HG03457 (cell line): ENCODE results near the gene KIF9.
"Not testable (repeated sequence)": the region's sequence is repeated elsewhere in the genome, so short reads cannot be mapped to it uniquely, and the experiment has no call there.

Experiments
- ATAC-seq: cut with Tn5 transposase; IDR thresholded peaks from one replicate; pipeline ENCODE4 v1.9.1; 2021; ENCODE audit warnings: moderate number of reproducible peaks; ENCODE audit not compliant: unreplicated experiment

The KIF9 gene

DNA sequence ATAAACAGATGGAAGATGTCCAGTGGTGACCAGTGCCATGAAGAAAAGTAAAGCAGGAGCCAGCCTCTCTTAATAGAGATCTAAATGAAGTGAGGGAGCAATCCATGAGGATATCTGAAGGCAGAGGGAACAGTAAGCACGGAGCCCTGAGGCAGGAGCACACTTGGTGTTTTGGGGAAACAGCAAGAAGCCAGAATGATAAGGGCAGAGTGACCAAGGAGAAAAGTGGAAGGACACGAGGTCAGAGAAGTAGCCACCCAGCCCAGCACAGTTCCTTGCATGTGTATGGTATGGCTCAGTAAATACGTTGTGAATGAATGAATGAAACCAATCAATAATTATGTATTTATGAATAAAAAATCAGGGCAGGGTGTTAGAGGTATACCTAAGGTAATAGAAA lies 11.8 kb upstream of the KIF9 start:
- no peak for ATAC-seq

DNA sequence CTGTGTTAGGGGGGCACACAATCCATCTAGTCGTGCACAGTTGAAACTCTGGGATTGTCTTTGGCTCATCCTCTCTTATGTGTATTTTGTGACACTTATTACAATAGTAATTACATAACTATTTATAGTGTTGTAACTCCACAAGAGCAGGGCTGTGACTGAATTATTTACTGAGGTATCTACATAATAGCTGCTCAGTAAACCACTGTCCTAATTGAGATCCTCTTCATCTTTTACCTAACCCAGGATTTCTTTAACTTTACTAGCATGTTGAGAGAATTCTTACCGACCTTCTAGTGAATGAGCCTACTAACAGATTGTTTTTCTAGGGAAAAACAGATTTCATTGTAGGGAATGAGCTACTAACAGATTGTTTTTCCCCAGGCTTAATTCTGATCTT lies 11.2 kb upstream of the KIF9 start:
- no peak for ATAC-seq

DNA sequence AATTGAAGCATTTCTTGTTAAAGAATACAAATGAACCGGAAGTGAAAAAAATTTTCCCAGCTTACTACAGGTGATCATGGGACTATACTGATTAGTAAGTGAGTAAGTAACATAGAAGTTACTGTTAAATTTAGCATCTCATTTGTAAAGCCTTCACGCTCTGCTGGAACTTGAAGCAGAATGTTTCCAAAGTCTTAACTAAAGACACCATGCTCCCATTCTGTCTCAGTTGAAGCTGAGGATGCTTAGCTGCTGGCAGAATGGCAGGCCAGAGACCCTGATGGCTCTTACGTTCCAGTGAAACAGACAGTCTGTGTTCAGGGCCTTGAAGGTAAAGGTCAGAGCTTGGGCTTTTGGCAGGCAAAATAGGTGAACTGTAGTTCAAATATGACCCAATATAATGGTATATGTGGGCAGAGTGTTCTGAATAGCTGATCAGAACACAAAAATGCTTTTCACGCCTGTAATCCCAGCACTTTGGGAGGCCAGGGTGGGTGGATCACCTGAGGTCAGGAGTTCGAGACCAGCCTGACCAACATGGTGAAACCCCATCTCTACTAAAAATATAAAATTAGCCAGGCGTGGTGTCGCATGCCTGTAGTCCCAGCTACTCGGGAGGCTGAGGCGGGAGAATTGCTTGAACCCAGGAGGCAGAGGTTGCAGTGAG lies 9.3 kb upstream of the KIF9 start:
- ATAC-seq = not testable (repeated sequence)

DNA sequence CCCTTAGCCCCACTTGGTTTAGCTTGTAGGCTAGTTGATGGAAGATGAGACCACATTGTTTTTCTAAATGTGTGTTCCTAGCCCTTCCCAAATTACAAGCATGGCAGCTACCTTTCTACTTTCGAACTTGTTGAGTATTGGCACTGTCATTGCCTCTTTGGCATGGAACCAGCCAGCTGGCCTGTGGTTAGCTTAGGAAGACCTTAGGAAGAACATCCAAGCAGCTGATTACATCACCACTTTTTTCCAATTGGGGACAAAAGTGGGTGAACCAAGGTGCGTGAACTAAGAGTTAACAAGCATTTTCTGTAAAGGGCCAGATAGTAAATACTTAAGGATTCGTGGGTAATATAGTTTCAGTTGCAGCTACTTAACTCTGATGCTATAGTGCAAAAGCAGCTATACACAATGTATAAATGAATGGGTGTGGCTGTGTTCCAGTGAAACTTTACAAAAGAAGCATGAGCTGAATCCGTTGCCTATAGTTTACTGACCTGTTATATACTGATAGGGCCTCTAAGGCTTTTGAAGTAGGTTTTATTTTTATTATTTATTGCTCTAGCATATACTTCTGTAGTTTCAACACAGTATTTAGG lies 8.7 kb upstream of the KIF9 start:
- ATAC-seq = no peak

DNA sequence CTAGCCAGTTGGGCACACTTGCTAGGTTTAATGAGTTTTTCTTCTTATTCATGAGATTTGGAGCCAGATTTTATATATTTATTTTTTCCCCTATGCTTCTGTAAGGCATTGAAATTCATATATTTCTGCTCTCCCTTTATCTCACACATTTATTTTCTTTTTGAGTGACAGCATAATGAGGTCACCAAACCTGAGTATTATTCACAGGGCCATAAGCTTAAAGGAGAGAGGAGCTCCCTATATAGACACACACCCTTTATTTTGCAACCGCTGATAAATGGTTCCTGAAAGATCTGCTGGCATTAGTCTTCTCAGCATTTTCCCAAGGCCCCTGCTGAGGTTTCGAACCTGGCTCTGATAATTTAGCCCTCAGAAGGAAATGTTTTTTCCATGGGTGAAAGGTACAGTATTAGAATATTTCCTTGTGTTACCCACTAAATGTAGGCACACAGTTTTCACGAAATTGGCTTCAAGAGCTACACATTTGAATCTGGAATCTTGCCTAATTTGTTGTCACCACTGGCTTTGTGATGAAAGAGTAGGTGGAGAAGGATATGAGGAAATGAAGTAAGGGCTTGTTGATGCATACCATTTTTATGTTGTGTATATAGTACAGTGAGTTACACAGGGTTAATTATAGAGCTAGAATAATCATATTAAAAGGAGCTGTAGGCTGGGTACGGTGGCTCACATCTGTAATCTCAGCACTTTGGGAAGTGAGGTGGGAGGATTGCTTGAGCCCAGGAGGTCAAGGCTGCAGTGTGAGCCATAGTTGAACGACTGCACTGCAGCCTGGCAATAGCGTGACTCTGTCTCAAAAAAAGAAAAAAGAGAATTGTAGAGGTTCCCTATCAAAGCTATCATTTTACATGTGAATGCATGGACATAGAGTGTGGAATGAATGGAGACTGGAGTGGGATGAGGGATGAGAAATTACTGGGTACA lies 6.6 kb upstream of the KIF9 start:
- ATAC-seq = no peak

DNA sequence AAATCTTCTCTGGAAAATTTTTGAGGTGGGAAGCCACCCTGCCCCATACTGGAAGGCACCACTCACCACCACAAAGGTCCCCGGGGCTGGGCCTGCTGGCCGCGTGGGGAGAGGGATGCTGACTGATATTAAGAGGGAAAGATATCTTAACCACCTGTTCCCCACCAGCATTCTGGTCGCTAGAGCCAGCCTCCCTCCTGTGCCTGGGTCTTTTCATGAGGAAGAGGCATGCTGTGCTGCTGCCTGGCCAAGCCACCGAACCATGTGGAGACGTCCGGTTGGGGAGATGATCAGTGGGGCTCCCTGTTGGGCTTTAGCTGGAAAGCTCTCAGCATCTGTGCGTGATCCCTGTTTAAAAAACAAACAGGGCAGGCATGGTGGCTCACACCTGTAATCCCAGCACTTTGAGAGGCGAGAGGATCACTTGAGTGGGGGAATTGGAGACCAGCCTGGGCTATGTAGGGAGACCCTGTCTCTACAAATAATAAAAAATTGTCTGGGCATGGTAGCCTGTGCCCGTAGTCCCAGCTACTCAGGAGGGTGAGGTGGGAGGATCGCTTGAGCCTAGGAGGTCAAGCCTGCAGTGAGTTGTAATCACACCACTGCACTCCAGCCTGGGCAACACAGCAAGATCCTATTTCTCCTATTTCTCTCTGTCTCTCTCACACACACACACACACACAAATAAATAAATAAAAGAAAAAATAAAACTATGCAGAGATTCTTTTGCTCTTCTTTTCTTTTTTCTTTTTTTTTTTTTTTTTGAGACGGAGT lies 1.2 kb upstream of the KIF9 start:
- ATAC-seq = no peak

DNA sequence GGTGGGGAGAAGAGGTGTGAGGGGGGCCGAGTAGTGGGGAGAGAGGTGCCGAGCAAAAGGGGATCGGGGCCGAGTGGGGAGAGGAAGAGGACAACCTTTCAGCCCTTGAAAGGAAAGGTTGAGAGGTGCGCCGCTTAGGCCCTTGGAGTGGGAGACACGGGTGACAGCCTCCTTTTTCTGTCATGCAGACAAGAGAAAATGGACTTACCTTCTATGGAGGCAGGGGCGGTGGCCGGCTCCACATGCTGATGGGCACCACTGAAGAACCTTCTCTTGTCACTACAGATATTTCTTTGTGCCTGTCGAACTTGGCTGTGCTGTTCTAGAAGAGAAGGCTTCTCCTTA lies 566 bp upstream of the KIF9 start:
- ATAC-seq = no peak

DNA sequence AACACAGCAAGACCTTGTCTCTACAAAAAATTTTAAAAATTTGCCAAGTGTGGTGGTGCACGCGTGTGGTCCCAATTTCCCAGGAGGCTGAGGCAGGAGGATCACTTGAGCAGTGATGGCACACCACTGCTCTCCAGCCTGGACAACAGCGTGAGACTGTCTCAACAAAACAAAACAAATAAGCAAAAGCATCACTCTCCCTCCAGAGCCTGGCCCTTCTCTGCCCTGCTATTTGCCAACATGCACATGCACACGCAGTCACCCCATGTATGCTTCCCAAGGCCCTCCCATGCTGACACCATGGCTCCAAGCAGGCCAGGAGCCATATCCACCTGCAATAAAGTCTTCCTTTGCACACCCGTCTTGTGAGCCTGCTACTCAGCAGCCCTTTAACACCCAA lies 2.1 kb downstream of the KIF9 start:
- no peak for ATAC-seq

DNA sequence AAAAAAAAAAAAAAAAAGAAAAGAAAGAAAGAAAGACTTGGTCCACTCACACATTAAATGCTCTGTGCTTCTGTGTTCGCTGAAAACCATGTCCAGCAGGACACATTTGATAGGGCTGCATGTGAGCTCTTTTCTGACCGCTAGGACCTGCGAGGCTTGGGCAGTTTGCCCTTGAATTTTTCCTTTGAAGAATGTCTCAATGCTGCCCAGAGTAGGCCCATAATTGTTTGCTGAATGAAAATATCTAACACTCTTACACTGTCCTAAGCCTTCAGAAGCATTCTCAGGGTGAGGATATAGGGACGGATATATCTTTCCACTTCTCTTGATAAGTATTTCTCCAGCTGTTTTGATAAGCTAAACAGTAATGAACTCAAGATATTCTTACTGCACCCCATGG lies 6.0 kb downstream of the KIF9 start:
- no peak for ATAC-seq

DNA sequence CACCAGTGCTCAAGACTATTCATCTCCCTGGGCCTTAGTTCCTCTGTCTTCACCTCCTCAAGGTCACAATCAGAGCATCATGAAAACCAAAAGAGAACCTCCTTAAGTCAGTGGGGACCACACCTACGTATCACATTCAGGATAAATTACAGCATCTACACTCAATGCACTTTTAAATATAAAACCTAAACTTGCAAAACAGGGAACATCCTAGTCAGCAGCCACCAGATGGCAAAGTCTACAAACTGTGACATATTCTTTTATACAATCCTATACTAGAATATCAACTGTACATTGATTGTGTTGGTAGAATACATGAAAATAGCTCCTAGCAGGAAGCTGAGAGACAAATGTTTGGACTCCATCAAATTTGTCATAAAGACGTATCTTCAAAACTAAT lies 7.9 kb downstream of the KIF9 start:
- ATAC-seq = no peak

DNA sequence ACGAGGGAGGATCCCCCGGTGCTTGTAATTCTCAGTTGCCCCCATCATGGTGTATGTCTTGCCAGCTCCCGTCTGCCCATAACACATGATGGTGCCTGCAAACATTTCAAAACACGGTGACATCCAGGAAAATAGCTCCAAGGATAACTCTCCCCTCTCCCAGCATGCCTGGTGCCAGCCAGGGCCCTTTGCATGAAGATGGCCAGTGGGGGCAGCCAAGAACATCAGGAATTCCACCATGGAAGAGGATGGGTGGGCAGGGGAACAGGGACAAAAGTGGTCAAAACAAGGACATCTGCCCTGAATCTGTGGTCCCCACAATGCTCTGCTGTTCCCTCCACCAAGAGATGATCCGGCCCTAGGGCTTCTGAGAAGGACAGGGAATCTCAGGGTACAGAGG lies 9.0 kb downstream of the KIF9 start:
- ATAC-seq = no peak

DNA sequence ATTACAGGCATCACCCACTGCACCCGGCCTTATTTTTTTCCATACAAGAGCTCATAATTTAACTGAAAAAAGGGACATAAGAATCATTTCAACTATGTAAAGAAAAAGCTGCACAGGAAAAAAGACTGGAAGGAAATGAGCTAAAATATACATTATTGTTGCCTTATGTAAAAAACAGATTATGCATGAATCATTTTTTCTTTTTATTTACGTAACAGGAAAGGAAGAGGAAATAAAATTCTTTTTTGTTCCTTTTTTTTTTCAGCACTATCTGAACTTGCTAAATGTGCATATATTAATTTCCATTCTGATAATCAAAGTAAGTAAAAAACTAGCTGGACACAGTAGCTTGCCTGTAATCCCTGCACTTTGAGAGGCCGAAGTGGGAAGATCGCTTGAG lies 12.1 kb downstream of the KIF9 start:
- ATAC-seq = no peak

DNA sequence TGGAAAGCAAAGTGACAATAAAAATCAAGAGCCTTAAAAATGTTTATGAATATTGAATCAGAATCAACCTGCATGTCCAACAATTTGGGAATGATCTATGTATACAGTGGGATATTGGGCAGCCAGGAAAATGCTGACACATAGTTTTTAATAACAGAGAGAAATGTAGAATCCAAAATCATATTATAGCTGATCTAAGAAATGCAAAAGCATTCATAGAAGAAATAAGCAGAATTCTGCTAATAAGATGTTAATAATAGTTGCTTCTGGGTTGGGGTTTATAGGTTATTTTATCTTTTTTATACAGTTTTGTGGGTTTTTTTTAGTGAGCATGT lies 15.1 kb downstream of the KIF9 start:
- no peak for ATAC-seq

DNA sequence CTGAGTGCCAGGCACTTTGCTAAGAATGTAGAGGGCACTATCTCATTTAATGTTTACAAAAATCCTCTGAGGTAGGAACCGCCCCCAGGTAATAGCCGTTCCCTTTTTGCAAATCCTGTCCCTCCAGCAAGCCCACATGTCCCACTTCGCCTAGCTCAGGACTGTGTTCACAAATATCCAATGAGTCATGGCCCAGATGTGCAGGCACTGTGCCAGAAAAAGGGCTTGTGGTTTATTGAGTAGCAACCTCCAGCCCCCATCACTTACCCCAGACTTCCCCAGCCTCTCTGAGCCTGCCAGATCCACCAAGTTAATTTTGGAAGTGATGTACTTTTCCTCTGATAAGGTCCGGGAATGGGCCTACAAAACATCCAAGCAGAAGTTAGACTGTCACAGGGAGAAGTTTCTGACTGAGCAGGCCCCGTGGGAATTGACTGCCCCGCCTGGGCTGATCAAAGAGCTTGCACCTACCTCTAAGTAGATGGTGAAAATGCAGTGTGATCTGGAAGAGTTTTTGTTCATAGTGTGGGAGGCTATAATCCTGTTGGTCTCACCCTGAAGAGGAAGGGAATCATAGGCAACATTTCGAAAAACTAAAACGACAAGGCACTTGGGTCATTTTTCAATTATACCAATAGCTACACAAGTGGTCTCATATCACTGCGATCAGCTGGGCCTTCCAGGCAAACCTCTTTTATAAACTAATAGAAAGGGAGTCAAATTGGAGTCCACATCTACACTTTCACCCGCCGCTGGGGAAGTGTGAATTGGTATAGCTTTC lies 15.7 kb downstream of the KIF9 start:
- ATAC-seq = no peak

DNA sequence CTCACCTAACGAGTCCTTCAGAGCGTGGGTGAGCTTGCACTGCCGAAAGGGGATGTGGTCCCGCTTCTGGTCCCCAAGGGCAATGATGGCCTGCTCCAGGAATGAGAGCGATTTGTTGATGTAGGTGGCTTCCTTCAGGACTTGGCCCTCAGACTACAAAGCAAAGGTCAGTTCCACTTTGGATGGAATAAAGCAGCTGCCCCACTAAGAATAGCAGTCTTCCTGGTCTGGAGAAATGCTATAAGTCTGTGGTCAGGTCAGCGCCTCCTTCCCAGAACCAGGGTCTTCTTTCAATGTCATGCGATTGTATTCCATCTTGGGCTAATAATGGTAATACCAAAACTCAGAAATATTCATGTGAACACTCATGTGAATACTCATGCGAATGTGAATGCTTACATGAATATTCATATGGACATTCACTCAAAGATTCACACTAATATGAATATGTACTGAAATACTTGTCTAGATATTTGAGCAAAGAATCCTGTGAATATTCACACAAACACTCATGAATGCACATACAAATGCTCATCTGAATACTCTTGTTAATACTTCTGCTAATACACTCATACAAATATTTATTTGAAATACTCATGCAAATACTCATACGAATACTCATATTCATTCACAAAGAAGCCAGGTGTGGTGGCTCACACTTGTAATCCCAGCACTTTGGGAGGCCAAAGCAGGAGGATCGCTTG lies 16.7 kb downstream of the KIF9 start:
- no peak for ATAC-seq

DNA sequence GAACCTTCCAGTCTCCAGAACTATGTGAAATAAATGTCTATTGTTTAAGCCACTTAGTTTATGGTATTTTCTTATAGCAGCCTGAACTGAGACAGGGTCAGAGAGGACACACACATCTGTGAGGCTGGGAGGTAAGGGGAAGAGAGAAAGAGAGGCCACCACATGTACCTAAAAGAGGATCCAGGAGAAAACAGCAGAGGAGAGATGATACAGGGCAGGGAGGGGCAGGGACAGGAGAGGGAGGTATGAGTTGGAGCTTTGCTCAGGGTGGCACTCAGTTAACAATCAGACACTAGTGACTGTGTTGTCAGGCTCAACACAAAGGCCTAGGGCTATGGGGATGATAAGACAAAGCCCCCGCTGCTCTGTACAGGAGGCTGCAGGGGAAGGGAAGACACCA lies 17.6 kb downstream of the KIF9 start:
- ATAC-seq = no peak

DNA sequence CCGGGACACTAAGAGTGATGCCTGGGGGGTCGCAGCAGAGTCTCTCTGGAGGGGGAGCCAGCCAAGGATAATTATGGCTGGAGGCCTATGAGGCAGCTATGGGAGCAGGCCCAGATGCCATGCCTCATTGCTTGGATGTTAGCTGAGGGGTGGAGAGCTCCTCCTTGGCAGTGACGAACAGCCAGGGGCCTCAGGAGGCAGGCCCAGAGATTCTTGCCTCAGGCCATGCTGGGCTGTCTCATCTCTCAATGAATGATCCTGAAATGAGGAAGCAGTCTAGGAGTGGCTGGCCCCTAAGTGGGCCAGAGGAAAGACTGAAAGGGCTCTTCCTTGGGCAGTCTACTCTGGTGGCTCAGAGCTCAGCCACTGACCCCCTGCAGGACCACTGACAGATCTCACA lies 21.3 kb downstream of the KIF9 start:
- no peak for ATAC-seq

DNA sequence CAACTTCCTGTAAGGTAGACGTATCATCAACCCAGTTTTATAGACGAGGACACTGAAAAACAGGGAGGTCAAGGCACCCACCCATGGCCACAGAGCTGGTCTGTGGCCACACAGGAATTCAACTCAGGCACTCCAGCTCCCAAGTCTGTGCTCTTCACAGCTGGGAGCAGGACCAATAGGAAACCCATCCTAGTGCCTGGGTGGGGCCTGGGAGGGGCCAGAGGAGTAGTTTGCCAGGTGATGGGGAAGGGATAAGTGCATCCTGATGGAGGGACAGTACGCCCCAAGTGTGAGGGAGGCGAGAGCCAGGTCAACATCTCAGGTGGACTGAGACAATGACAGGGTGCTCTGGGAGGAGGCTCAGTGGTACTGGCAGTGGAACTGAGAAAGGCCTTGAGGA lies 22.0 kb downstream of the KIF9 start:
- no peak for ATAC-seq

DNA sequence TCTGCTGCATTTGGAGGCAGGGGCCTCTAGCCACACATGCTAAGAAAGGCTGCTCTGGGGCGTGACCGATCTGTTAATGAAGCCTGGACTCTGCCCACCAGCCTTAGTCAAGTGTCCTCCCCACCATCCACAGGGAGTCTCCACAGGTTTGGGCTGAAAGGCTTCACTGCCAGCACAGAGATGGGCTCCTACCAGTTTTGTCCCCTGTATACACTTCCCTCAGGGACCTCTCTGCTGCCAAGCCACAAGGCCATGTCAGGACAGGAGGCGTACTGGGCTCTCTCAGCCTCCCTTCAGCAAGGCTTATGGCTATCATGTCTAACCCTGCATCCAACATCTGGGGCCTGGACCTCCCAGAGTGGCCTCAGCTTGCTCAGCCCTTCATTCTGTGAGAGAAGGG lies 23.5 kb downstream of the KIF9 start:
- no peak for ATAC-seq

DNA sequence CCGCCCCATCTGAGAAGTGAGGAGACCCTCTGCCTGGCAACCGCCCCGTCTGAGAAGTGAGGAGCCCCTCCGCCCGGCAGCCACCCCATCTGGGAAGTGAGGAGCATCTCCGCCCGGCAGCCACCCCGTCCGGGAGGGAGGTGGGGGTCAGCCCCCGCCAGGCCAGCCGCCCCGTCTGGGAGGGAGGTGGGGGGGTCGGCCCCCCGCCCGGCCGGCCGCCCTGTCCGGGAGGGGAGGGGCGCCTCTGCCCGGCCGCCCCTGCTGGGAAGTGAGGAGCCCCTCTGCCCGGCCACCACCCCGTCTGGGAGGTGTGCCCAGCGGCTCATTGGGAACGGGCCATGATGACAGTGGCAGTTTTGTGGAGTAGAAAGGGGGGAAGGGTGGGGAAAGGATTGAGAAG lies 26.3 kb downstream of the KIF9 start:
- not testable (repeated sequence) for ATAC-seq
